T-cell (primary cell): ENCODE data around the gene ROBO2. TPM values are rescaled to one million over a fixed set of nuclear protein-coding genes. Genes with fewer than 3 reads are reported as not detected.
"Not testable (repeated sequence)": the region's sequence is repeated elsewhere in the genome, so short reads cannot be mapped to it uniquely, and the experiment has no call there.

Experiments
- ATAC-seq, 4 experiments: fragments of 200-7000 bp in 3 of 4; fragments of 150-1000 bp in 1 of 4; cut with Tn5 transposase; replicated peaks in 1 of 4; 1 replicate in 3 of 4; 2 replicates in 1 of 4; pipeline ENCODE4 v1.10.0; 2021; ENCODE audit warnings: moderate library complexity in 3 of 4, mild to moderate bottlenecking in 2 of 4, moderate number of reproducible peaks in 1 of 4
- CTCF ChIA-PET, 2 donors: fragments of 300-600 bp; sonication (Branson Sonifier 250); formaldehyde crosslinking; loops; one replicate each; lab custom pipeline; 2022; ENCODE audit warnings: antibody characterized with exemption in 2 of 2; lab: Charles Lee
- POLR2A ChIA-PET, 2 donors: fragments of 300-600 bp; sonication (Branson Sonifier 250); formaldehyde crosslinking; loops; one replicate each; lab custom pipeline; 2022; ENCODE audit warnings: antibody characterized with exemption in 2 of 2; lab: Charles Lee
- DNase-seq, 35 experiments: peaks; one replicate each; pipeline versions ENCODE4 v3.0.0 to v3.0.0-alpha.2; 2013 to 2023
- H3K27ac ChIP-seq: one replicate; pipeline ENCODE4 v1.5.1; 2013; ENCODE audit warnings: low read length
- H3K27me3 ChIP-seq, 2 experiments: replicated peaks in 1 of 2; 1 replicate in 1 of 2; 2 replicates in 1 of 2; pipeline versions ENCODE4 v1.6.1 to v1.7.0; 2013; ENCODE audit warnings: low read length in 1 of 2, mixed read lengths in 1 of 2; ENCODE audit not compliant: control insufficient read depth in 2 of 2, insufficient read depth in 2 of 2; ENCODE audit errors: extremely low read depth in 1 of 2
- H3K36me3 ChIP-seq, 2 donors: 1 replicate in 1 of 2; 2 replicates in 1 of 2; pipeline versions ENCODE4 v1.6.1 to v1.7.0; 2013; ENCODE audit warnings: low read length in 1 of 2; ENCODE audit not compliant: control insufficient read depth in 2 of 2, insufficient read depth in 1 of 2; ENCODE audit errors: extremely low read depth in 1 of 2
- H3K4me1 ChIP-seq, 2 experiments: 1 replicate in 1 of 2; 2 replicates in 1 of 2; pipeline versions ENCODE4 v1.6.1 to v1.7.0; 2013; ENCODE audit warnings: low read length in 2 of 2, mixed read lengths in 1 of 2; ENCODE audit not compliant: insufficient read depth in 2 of 2, control insufficient read depth in 1 of 2; ENCODE audit errors: extremely low read depth in 1 of 2
- H3K4me3 ChIP-seq, 2 donors: 1 replicate in 1 of 2; 2 replicates in 1 of 2; pipeline versions ENCODE4 v1.5.1 to v1.7.0; 2013; ENCODE audit warnings: mild to moderate bottlenecking in 2 of 2, low read length in 1 of 2, moderate library complexity in 1 of 2; ENCODE audit not compliant: control insufficient read depth in 1 of 2; ENCODE audit errors: extremely low read depth in 1 of 2
- H3K9me3 ChIP-seq: 2 replicates; pipeline ENCODE4 v1.7.0; 2013
- H3K27ac Mint-ChIP-seq, 2 donors: one replicate each; pipeline ENCODE4 v1.8.0; 2020 to 2021; ENCODE audit warnings: mild to moderate bottlenecking in 2 of 2, mixed read lengths in 2 of 2
- H3K27me3 Mint-ChIP-seq, 2 donors: one replicate each; pipeline ENCODE4 v1.8.0; 2021 to 2022; ENCODE audit warnings: mixed read lengths in 2 of 2
- H3K36me3 Mint-ChIP-seq: one replicate; pipeline ENCODE4 v1.8.0; 2021; ENCODE audit warnings: mixed read lengths
- H3K4me1 Mint-ChIP-seq, 3 donors: one replicate each; pipeline ENCODE4 v1.8.0; 2020 to 2022; ENCODE audit warnings: mixed read lengths in 3 of 3, mild to moderate bottlenecking in 1 of 3
- H3K4me3 Mint-ChIP-seq, 3 donors: one replicate each; pipeline ENCODE4 v1.8.0; 2020 to 2022; ENCODE audit warnings: mild to moderate bottlenecking in 3 of 3, mixed read lengths in 3 of 3, moderate library complexity in 3 of 3
- H3K9me3 Mint-ChIP-seq, 3 donors: one replicate each; pipeline ENCODE4 v1.8.0; 2020 to 2022; ENCODE audit warnings: mixed read lengths in 3 of 3
- WGBS: methylation state at CpG from one replicate; pipeline ENCODE4 v1.1.5; 2013; ENCODE audit warnings: missing lambda C conversion rate; ENCODE audit not compliant: insufficient coverage; 5-methylcytosine and 5-hydroxymethylcytosine counted together
- total RNA-seq, 35 experiments: library from RNA in 6 of 35; stranded (reverse) in 6 of 35; fragments of 120-200 nt in 1 of 35; gene quantifications; one replicate each; pipeline versions ENCODE4 v1.2.1 to v1.2.4 and lab custom pipeline; 2013 to 2026

ROBO2 gene
- total RNA-seq, 5 donors from 2014 or later (not counting 1 experiment from before 2014, with no cell fraction given) = not detected

- Histone ChIP-seq H3K36me3 (no peaks in the 10 kb centered on the region), H3K4me3 (no peak overlapping the region), H3K4me1 (no peaks in the 10 kb centered on the region), H3K9me3 (no peaks in the 10 kb centered on the region), H3K27me3 (no peaks in the 10 kb centered on the region), H3K27ac (no peak overlapping the region)
- Mint-ChIP-seq H3K36me3 (no peaks in the 10 kb centered on the region), H3K27ac (no peak overlapping the region), H3K9me3 (peaks cover 10 to 14% (median 10%) of the 10 kb centered on the region in 3 donors), H3K4me1 (no peaks in the 10 kb centered on the region), H3K4me3 (no peak overlapping the region), H3K27me3 (no peaks in the 10 kb centered on the region)
- DNase-seq = no peak
- no peak for ATAC-seq
- ChIA-PET POLR2A (no interaction called here), CTCF (no interaction called here)
- 80% methylated on average over 1 of the region's 5 CpGs for WGBS
These were observed 352.3 kb downstream of the ROBO2 start for GRCh38 chr3:77392181-77392580.

- no peak overlapping the region for H3K27ac ChIP-seq
- no peaks in the 10 kb centered on the region for H3K36me3 Mint-ChIP-seq
- H3K9me3 ChIP-seq = no peaks in the 10 kb centered on the region
These were observed 354.1 kb downstream of the ROBO2 start for GRCh38 chr3:77394046-77394445.

GRCh38 chr3:77404871-77405270 is 365.0 kb downstream of the ROBO2 start:
- H3K4me3 ChIP-seq = no peak overlapping the region
- no peaks in the 10 kb centered on the region for H3K36me3 ChIP-seq
- no peak overlapping the region for H3K27ac Mint-ChIP-seq
- no CpG with 5 or more reads among the region's 1 CpG for WGBS
- H3K9me3 ChIP-seq = no peaks in the 10 kb centered on the region
- no peaks in the 10 kb centered on the region for H3K36me3 Mint-ChIP-seq
- peaks cover 9 to 16% (median 14%) of the 10 kb centered on the region in 3 donors for H3K9me3 Mint-ChIP-seq
- POLR2A ChIA-PET = no interaction called here
- H3K27ac ChIP-seq = no peak overlapping the region
- no peaks in the 10 kb centered on the region for H3K27me3 Mint-ChIP-seq
- no peaks in the 10 kb centered on the region for H3K4me1 Mint-ChIP-seq
- H3K27me3 ChIP-seq = no peaks in the 10 kb centered on the region
- no peak overlapping the region for H3K4me3 Mint-ChIP-seq
- ATAC-seq = no peak
- DNase-seq = no peak
- no peaks in the 10 kb centered on the region for H3K4me1 ChIP-seq
- CTCF ChIA-PET = no interaction called here

More at GRCh38 chr3:77394046-77394445, 354.1 kb downstream of the ROBO2 start:
- CTCF ChIA-PET = no interaction called here
- Histone ChIP-seq H3K4me1 (no peaks in the 10 kb centered on the region), H3K27me3 (no peaks in the 10 kb centered on the region), H3K36me3 (no peaks in the 10 kb centered on the region), H3K4me3 (no peak overlapping the region)
- WGBS = no CpG with 5 or more reads among the region's 5 CpGs
- no peak overlapping the region for H3K4me3 Mint-ChIP-seq
- H3K9me3 Mint-ChIP-seq = peaks cover 9 to 12% (median 11%) of the 10 kb centered on the region in 3 donors
- POLR2A ChIA-PET = no interaction called here
- no peaks in the 10 kb centered on the region for H3K27me3 Mint-ChIP-seq
- H3K4me1 Mint-ChIP-seq = no peaks in the 10 kb centered on the region
- ATAC-seq = no peak
- DNase-seq = no peak
- H3K27ac Mint-ChIP-seq = no peak overlapping the region

GRCh38 chr3:77407441-77407840 is 367.5 kb downstream of the ROBO2 start:
- Mint-ChIP-seq H3K4me1 (no peaks in the 10 kb centered on the region), H3K27me3 (no peaks in the 10 kb centered on the region), H3K9me3 (peaks cover 9 to 10% (median 9%) of the 10 kb centered on the region in 3 donors), H3K36me3 (no peaks in the 10 kb centered on the region), H3K27ac (no peak overlapping the region), H3K4me3 (no peak overlapping the region)
- ChIA-PET CTCF (no interaction called here), POLR2A (no interaction called here)
- DNase-seq (no peak), ATAC-seq (no peak)
- WGBS = no CpG with 5 or more reads among the region's 3 CpGs
- Histone ChIP-seq H3K27ac (no peak overlapping the region), H3K4me3 (no peak overlapping the region), H3K36me3 (no peaks in the 10 kb centered on the region), H3K27me3 (no peaks in the 10 kb centered on the region), H3K9me3 (no peaks in the 10 kb centered on the region), H3K4me1 (no peaks in the 10 kb centered on the region)

GRCh38 chr3:77410334-77410733 is 370.4 kb downstream of the ROBO2 start:
- H3K9me3 ChIP-seq, H3K4me3 Mint-ChIP-seq, CTCF ChIA-PET, H3K27ac ChIP-seq, H3K4me1 ChIP-seq, H3K4me3 ChIP-seq, H3K27ac Mint-ChIP-seq, H3K36me3 ChIP-seq, H3K4me1 Mint-ChIP-seq, POLR2A ChIA-PET, H3K27me3 ChIP-seq, H3K36me3 Mint-ChIP-seq, H3K27me3 Mint-ChIP-seq, ATAC-seq, DNase-seq: not testable (repeated sequence)
- WGBS = no CpG with 5 or more reads among the region's 1 CpG
- peaks cover 14 to 21% (median 18%) of the 10 kb centered on the region in 3 donors for H3K9me3 Mint-ChIP-seq

- H3K27ac Mint-ChIP-seq = no peak overlapping the region
- no CpG with 5 or more reads among the region's 2 CpGs for WGBS
- Histone ChIP-seq H3K4me1 (no peaks in the 10 kb centered on the region), H3K27me3 (no peaks in the 10 kb centered on the region), H3K36me3 (no peaks in the 10 kb centered on the region), H3K4me3 (no peak overlapping the region), H3K9me3 (no peaks in the 10 kb centered on the region), H3K27ac (no peak overlapping the region)
- H3K9me3 Mint-ChIP-seq = peaks cover 14 to 21% (median 18%) of the 10 kb centered on the region in 3 donors
- ChIA-PET POLR2A (no interaction called here), CTCF (no interaction called here)
- H3K4me1 Mint-ChIP-seq = no peaks in the 10 kb centered on the region
- DNase-seq (no peak), ATAC-seq (no peak)
- no peak overlapping the region for H3K4me3 Mint-ChIP-seq
- H3K36me3 Mint-ChIP-seq = no peaks in the 10 kb centered on the region
- H3K27me3 Mint-ChIP-seq = no peaks in the 10 kb centered on the region
These were observed 371.4 kb downstream of the ROBO2 start for GRCh38 chr3:77411334-77411733.

GRCh38 chr3:77412021-77412438 is 372.1 kb downstream of the ROBO2 start:
- H3K27ac ChIP-seq = no peak overlapping the region
- Mint-ChIP-seq H3K4me3 (no peak overlapping the region), H3K4me1 (no peaks in the 10 kb centered on the region), H3K9me3 (peaks cover 14 to 25% (median 18%) of the 10 kb centered on the region in 3 donors), H3K27me3 (no peaks in the 10 kb centered on the region), H3K36me3 (no peaks in the 10 kb centered on the region), H3K27ac (no peak overlapping the region)
- ChIA-PET CTCF (no interaction called here), POLR2A (no interaction called here)
- H3K4me1 ChIP-seq = no peaks in the 10 kb centered on the region
- H3K27me3 ChIP-seq = no peaks in the 10 kb centered on the region
- WGBS = no CpG with 5 or more reads among the region's 4 CpGs
- no peaks in the 10 kb centered on the region for H3K36me3 ChIP-seq
- no peak overlapping the region for H3K4me3 ChIP-seq
- ATAC-seq = no peak
- no peaks in the 10 kb centered on the region for H3K9me3 ChIP-seq
- no peak for DNase-seq
